Naive B cell (primary cell): Measurements from ENCODE around the gene TBC1D22B. TPM values are rescaled to one million over a fixed set of nuclear protein-coding genes. Genes with fewer than 3 reads are reported as not detected.

Experiments
- ATAC-seq, 2 donors: fragments of 150-1000 bp; cut with Tn5 transposase; 2 replicates each; pipeline ENCODE4 v1.10.0; 2021; ENCODE audit warnings: low read depth in 2 of 2, mild to moderate bottlenecking in 2 of 2, moderate library complexity in 2 of 2
- DNase-seq: peaks from one replicate; pipeline ENCODE4 v3.0.0; 2022
- H3K27ac Mint-ChIP-seq, 6 donors: one replicate each; pipeline ENCODE4 v1.8.0; 2020 to 2022; ENCODE audit warnings: mild to moderate bottlenecking in 6 of 6, mixed read lengths in 6 of 6, moderate library complexity in 5 of 6, inconsistent platforms in 2 of 6
- H3K27me3 Mint-ChIP-seq, 3 donors: one replicate each; pipeline ENCODE4 v1.8.0; 2021 to 2022; ENCODE audit warnings: mixed read lengths in 3 of 3, mild to moderate bottlenecking in 1 of 3
- H3K36me3 Mint-ChIP-seq, 2 donors: one replicate each; pipeline ENCODE4 v1.8.0; 2020 to 2022; ENCODE audit warnings: mixed read lengths in 2 of 2, inconsistent platforms in 1 of 2, mild to moderate bottlenecking in 1 of 2
- H3K4me1 Mint-ChIP-seq, 3 donors: one replicate each; pipeline ENCODE4 v1.8.0; 2020 to 2022; ENCODE audit warnings: mixed read lengths in 3 of 3, inconsistent platforms in 1 of 3, mild to moderate bottlenecking in 1 of 3, moderate library complexity in 1 of 3
- H3K4me3 Mint-ChIP-seq, 8 donors: one replicate each; pipeline ENCODE4 v1.8.0; 2020 to 2022; ENCODE audit warnings: mild to moderate bottlenecking in 8 of 8, mixed read lengths in 8 of 8, moderate library complexity in 8 of 8, inconsistent platforms in 2 of 8
- H3K9me3 Mint-ChIP-seq, 7 donors: one replicate each; pipeline ENCODE4 v1.8.0; 2020 to 2022; ENCODE audit warnings: mixed read lengths in 7 of 7, mild to moderate bottlenecking in 5 of 7, inconsistent platforms in 2 of 7, moderate library complexity in 1 of 7
- polyA plus RNA-seq, 6 donors: library from polyadenylated mRNA; unstranded; fragments of 300-500 nt; fragmentation: Illumina TruSeq; gene quantifications; one replicate each; pipeline ENCODE4 v1.2.3, GENCODE V29; 2021; ENCODE audit warnings: low read depth in 6 of 6

Gene TBC1D22B
- polyA plus RNA-seq, 6 donors from 2014 or later: 4.6 to 9.3 (median 6.1) TPM

DNA sequence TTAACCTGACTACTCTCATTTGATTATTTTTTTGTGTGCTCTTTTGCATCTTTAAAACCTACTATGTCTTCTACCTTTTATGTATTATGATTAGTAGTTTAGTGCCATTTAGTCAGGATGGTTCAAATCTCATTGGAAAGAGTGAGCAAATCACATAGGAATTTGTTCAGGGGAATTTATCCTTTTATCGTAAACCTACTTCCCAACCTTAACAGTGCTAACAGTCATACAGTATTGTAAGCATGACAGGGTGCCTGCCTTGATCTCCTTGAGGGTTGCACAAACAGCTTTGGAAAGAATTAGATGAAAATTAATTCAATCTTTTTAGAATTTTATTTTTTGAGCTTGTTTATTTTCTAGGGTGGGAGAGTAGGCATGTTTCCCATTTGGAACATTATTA is 114.5 kb downstream of the TBC1D22B start:
- no peak for DNase-seq
- Mint-ChIP-seq H3K27ac (no peak overlapping the region), H3K9me3 (no peaks in the 10 kb centered on the region), H3K27me3 (no peaks in the 10 kb centered on the region), H3K4me3 (no peak overlapping the region), H3K36me3 (peaks cover 16 to 24% of the 10 kb centered on the region in 2 donors), H3K4me1 (peaks cover 31 to 37% (median 33%) of the 10 kb centered on the region in 3 donors)
- no peak for ATAC-seq

DNA sequence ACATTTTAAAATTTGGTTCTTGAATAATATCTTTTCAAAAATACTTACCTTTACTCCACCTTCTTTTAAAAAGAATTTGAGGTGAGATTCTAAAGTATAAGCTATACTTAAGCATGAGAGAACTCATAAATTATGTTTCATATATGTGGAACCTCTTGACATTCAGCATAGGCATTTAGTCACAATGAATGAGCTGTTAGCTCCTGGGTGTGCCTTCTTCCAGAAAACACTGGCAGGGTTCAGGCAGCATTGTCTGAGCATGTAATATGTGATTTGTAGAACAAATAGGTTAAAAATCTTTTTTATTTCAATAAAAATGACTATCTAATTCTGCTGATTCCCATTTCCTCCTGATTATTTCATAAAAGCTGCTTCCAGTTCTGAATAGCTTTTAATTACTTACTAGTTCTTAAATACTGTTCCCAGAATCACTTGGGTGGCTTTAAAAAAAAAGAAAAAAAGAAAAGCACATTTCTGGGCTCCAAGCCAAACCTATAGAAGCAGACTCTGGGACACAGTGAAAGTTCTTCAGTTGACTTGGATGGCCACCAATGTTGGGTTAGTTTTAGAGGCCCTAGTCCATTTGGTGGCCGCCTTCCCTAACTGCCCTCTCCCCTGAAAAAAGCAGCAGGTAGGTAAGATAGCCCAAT is 116.4 kb downstream of the TBC1D22B start:
- H3K36me3 Mint-ChIP-seq: peaks cover 20 to 22% of the 10 kb centered on the region in 2 donors
- no peak overlapping the region for H3K27ac Mint-ChIP-seq

DNA sequence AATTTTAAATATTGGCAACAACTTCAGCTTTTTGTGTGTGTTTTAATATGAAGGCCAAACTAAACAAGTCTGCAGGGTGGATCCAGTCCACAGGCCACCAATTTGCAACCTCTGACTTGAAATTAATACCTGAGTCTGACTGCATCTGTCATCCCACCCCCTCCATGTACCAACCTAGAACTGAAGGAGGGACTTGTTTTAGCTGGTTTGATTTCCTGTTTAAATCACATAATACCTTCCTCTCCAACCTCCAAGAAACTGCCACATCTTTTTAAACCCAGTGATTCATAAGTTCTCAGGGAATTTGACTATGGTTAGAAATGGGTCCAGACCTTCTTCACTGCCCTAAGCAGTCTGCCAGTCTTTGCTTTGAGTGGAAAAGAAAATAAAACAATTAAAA is 117.8 kb downstream of the TBC1D22B start:
- Mint-ChIP-seq H3K4me1 (peaks cover 31 to 43% (median 40%) of the 10 kb centered on the region in 3 donors), H3K4me3 (peak overlapping the region in 3 of 8 donors; percentile 5 to 47 (median 36)), H3K9me3 (no peaks in the 10 kb centered on the region), H3K27me3 (no peaks in the 10 kb centered on the region), H3K36me3 (peaks cover 14 to 16% of the 10 kb centered on the region in 2 donors), H3K27ac (peak overlapping the region; percentile 49 to 96 (median 84))
- DNase-seq (no peak), ATAC-seq (no peak)

More for the DNA sequence above, 116.4 kb downstream of the TBC1D22B start:
- Mint-ChIP-seq H3K4me3 (no peak overlapping the region), H3K27me3 (no peaks in the 10 kb centered on the region), H3K4me1 (peaks cover 35 to 47% (median 42%) of the 10 kb centered on the region in 3 donors), H3K9me3 (no peaks in the 10 kb centered on the region)
- DNase-seq (no peak), ATAC-seq (no peak)

DNA sequence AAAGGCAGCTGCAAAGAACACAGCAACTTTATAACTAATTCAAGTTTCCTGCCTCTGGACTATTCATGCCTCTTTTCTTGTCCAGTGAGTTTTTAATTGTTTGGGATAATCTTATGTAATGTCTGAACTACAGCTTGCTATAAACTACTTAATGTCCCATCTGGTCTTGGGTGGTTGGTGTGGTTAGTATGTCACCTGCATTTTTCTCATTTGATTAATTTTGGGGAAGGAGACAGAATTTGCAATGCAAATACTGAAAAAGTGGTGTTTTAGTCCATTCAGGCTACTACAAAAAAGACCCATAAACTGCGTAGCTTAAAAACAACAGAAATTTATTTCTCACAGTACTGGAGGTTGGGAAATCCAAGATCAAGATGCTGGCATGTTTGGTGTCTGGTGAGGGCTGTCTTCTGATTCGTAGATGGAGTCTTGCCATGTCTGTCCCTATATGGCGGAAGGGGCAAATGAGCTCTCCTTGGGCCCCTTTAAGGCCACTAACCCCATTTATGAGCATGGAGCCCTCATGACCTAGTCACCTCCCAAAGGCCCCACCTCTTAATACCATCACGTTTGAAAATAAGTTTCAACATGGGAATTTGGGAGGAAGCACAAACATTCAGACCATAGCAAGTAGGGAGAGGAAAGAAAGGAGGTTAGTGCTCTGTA is 118.6 kb downstream of the TBC1D22B start:
- Mint-ChIP-seq H3K9me3 (no peaks in the 10 kb centered on the region), H3K4me3 (peak overlapping the region in 6 of 8 donors; percentile 10 to 82 (median 36)), H3K36me3 (peaks cover 12 to 13% of the 10 kb centered on the region in 2 donors), H3K4me1 (peaks cover 30 to 46% (median 40%) of the 10 kb centered on the region in 3 donors), H3K27me3 (no peaks in the 10 kb centered on the region), H3K27ac (peak overlapping the region in 5 of 6 donors; percentile 49 to 96 (median 84))
- peak; percentile 33 for DNase-seq
- ATAC-seq: peak; percentile 87 to 89

DNA sequence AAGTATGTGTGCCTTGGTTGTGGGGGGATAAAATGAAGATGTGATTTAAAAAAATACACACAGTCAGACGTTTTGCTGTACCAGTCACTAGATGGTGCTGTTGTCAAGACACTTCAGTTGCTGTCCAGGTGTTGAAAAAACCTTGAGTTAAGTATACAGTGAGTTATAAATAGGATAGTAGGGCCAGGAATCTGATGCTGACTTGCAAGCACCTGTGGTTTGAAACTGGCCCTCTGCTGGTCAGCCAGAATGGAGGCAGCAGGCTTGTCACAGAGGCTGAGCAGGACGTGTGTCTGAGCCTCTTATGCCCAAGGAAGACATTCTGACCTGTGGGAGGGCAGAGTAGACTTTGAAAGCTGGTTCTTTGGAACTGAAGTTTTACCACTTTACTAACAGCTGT is 124.0 kb downstream of the TBC1D22B start:
- Mint-ChIP-seq H3K36me3 (peaks cover 16 to 23% of the 10 kb centered on the region in 2 donors), H3K9me3 (no peaks in the 10 kb centered on the region), H3K4me1 (peaks cover 13 to 24% (median 16%) of the 10 kb centered on the region in 3 donors), H3K27me3 (no peaks in the 10 kb centered on the region), H3K27ac (peak overlapping the region in 1 of 6 donors; percentile 18), H3K4me3 (no peak overlapping the region)
- peak; percentile 57 to 70 for ATAC-seq
- peak; percentile 42 for DNase-seq

Other genes with a start within 250 kb of the TBC1D22B start
- 10 to 100 TPM; 15.0 to 46.3 (median 24.3) TPM for gene PIM1, start 87.6 kb upstream of the TBC1D22B start, polyA plus RNA-seq
- gene TMEM217, start 372 bp downstream of the TBC1D22B start, polyA plus RNA-seq: under 1 TPM in 3 of 6 donors, not detected in 3; 0.18 to 0.96 (median 0.32) TPM
- gene RNF8, start 96.2 kb downstream of the TBC1D22B start, polyA plus RNA-seq: 10 to 100 TPM in 5 of 6 donors, 1 to 10 TPM in 1; 9.7 to 15.4 (median 12.1) TPM
- gene CMTR1, start 175.4 kb downstream of the TBC1D22B start, polyA plus RNA-seq: 10 to 100 TPM; 27.2 to 32.1 (median 28.9) TPM
- 10 to 100 TPM; 35.2 to 61.3 (median 52.4) TPM for gene CCDC167, start 242.1 kb downstream of the TBC1D22B start, polyA plus RNA-seq